Sciatic nerve (tissue), 2 donors: ENCODE measurements around the gene ADIPOQ. TPM values are rescaled to one million over a fixed set of nuclear protein-coding genes. Genes with fewer than 3 reads are reported as not detected.
"Not testable (repeated sequence)": the region's sequence is repeated elsewhere in the genome, so short reads cannot be mapped to it uniquely, and the experiment has no call there.

Source experiments
- ATAC-seq: fragments of 200-7000 bp; cut with Tn5 transposase; one replicate; pipeline ENCODE4 v1.9.1; 2020; ENCODE audit warnings: mild to moderate bottlenecking, moderate library complexity
- DNase-seq: peaks from one replicate; pipeline ENCODE4 v3.0.0-alpha.2; 2020; ENCODE audit warnings: low spot score
- intact Hi-C: fragments of 100-400 bp; cut with DNase I; formaldehyde crosslinking; loops from one replicate; pipeline ENCODE4 v1.14.2; 2022
- total RNA-seq: library from RNA; stranded (reverse); fragmentation: NEBNext Ultra II Directional; extraction: Animal tissue kit (Norgen Biotek cat#: 25700); gene quantifications from one replicate; pipeline ENCODE4 v1.2.1, GENCODE V29; 2021
- donor health status: DM: no; HTN: no; CAD: no.
- donor health status: DM: no; HTN: no; CAD: no.

The ADIPOQ gene
- total RNA-seq, 1 donor from 2014 or later, result 21.0 TPM

GRCh38 chr3:186825294-186825821 is 17.2 kb upstream of the ADIPOQ start:
- peak; percentile 49 for ATAC-seq
- no peak for DNase-seq
- intact Hi-C loops, result no loop called here

DNA sequence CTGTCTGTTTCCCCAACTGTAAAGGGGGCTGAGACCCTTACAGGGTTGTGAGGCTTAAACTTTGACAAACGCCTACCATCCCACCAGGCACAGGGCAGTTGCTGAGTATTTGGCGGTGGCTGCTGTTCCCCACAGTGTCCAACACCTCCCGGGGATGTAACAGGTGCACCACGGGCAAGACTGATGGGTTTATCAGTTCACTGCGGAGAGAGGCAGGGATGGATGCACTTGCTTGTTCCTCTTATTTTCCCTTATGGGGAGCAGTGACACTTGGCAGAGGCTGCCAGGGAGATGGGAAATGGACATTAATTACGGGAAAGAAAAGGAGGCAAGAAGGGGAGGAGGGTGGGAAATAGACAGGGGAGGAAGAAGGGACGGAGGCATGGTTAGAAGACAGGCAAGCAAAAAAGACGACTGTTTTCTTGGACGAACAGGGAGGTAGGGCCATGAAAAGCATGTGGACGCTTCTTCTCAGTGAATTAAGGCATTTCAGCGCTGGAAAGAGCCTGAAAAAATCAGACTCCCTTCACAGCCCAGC is 16.6 kb upstream of the ADIPOQ start:
- DNase-seq (no peak), ATAC-seq (no peak)
- intact Hi-C loops, result no loop called here

- ATAC-seq (peak; percentile 12), DNase-seq (no peak)
- intact Hi-C loops, result no loop called here
These were observed 16.0 kb upstream of the ADIPOQ start for GRCh38 chr3:186826410-186826975.

DNA sequence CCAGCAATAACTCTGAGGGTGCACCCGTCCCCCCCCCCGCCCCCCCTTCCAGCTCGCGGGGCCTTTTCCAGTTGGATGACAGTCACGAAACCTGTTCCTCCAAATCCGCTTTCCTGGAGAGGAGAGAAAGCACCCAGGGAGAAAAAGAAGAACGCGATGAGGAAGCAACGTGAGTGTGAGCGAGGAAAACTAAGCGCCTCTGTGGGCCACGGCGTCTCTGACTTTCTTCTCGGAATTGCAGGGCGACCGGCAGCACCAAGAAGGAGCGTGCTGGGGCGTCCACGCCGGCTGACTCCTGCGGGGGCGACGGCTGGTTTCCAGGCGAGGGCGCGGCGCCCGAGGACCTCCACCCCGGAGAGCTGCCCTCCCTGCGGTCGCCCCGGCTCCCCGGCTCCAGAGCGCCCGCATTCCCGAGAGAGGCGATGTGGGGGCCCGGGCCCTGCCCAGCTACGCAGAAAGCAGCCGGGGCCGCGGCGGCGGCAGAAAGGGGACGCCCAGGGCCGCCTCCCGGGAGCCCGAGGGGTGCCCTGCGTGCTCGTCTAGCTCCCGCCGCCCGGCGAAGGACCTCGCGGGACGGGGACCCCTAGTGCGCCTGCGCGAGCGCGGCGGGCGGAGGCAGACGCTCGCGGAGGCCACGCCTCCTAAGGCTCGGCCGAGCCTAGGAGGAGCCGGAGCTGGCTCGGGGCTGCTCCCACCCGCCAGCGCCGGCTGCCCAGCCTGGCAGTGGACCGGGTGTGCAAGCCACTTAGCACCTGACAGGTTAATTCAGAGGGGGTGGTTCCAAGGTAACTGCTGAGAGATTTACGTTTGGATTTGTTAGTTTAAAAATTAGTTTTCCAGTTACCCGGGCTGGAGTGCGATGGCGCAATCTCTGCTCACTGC is 15.3 kb upstream of the ADIPOQ start:
- ATAC-seq, result peak; percentile 93
- intact Hi-C loops, result no loop called here
- peak; percentile 87 for DNase-seq

- intact Hi-C loops, result no loop called here
- no peak for DNase-seq
- ATAC-seq, result no peak
These were observed 14.2 kb upstream of the ADIPOQ start for GRCh38 chr3:186828340-186828739.

- ATAC-seq (no peak), DNase-seq (no peak)
- intact Hi-C loops, result loop anchor here (2.0 kb wide), 1 partner anchor 71 kb away; no protein-coding TSS in a partner anchor
These were observed 10.7 kb upstream of the ADIPOQ start for GRCh38 chr3:186831798-186832197.

DNA sequence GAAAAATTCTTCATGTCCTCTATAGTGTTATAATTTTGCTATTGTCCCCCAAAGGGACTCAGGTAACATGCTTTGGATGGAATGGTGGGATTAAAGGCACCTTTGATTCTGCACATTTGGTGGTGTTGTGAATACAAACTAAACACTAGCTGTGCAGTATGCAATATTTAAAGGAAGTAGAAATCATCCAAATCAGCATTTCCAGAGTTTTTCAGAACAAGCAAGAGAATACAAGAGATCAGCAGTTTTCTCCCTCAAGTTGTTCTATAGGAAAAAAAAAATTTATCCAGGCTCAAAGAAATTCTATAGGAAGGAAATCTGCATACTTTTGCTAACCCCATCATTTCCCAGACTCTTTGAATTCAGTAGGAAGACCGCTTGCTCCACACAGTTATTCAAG is 10.2 kb upstream of the ADIPOQ start:
- DNase-seq, result no peak
- no peak for ATAC-seq
- intact Hi-C loops, result no loop called here

GRCh38 chr3:186839874-186840641 is 2.5 kb upstream of the ADIPOQ start:
- peak; percentile 64 for ATAC-seq
- intact Hi-C loops, result loop anchor here (10.0 kb wide), 1 partner anchor 325 kb away; no protein-coding TSS in a partner anchor

DNA sequence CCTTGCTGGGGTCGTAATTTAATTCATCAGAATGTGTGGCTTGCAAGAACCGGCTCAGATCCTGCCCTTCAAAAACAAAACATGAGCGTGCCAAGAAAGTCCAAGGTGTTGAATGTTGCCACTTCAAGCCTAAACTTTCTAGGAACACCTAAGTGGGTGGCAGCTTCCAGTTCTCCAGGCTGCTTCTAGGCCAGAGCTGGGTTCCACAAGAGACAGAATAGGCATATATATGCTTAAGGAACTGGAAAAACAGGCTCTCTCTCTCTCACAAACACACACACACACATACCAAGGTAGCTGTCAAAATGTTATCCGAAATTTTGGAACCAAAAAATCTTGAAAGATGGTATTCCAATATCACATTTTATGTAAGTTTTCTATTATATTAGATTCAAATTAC is 890 bp upstream of the ADIPOQ start:
- ATAC-seq (no peak), DNase-seq (no peak)
- intact Hi-C loops, result loop anchor here (10.0 kb wide), 1 partner anchor 323 kb away; no protein-coding TSS in a partner anchor

More at GRCh38 chr3:186839874-186840641, 2.5 kb upstream of the ADIPOQ start:
- DNase-seq, result no peak

GRCh38 chr3:186843039-186843432 is 526 bp downstream of the ADIPOQ start:
- no peak for ATAC-seq
- no peak for DNase-seq
- intact Hi-C loops, result loop anchor here (10.0 kb wide), 1 partner anchor 322 kb away; no protein-coding TSS in a partner anchor

DNA sequence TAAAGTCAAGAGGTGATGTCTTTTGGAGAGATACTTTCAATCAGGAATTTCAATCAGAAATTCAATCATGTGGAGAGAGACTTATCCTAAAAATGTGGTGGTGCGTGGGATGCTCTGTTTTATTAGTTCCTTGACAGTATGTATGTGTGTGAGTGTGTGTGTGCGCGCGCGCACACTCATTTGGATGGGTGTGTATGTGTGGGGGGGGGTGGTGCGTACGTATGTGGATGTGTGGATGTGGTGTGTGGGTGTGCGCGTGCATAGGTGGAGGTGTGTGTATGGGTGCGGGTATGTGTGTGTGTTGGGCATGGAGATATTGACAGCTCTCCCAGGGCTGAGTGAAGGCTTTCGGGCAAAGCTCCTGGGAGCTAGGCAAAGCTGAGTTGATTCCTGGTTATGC is 2.4 kb downstream of the ADIPOQ start:
- intact Hi-C loops, result loop anchor here (10.0 kb wide), 1 partner anchor 320 kb away; no protein-coding TSS in a partner anchor
- no peak for ATAC-seq

DNA sequence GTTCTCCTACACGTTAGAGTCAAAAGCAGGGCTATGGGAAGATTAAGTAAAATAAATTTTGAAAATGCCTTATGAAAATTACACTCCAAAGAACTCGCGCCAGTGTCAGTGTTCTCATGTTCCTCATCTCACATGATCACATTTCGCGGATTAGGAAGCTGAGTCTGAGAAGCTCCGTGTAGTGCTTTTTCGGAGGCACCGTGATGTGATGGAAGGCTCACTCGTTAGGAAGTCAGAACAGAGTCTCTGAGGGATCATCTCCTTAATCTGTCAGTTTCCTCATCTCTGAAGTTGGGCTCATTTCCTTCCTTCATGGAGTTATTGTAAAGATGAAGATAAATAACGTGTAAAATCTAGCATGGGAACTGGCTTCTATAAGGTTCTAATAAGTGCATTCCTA is 3.2 kb downstream of the ADIPOQ start:
- DNase-seq (no peak), ATAC-seq (no peak)
- intact Hi-C loops, result loop anchor here (10.0 kb wide), 1 partner anchor 319 kb away; no protein-coding TSS in a partner anchor

More for the DNA sequence above, 2.4 kb downstream of the ADIPOQ start:
- DNase-seq, result no peak

- intact Hi-C loops, result loop anchor here (10.0 kb wide), 1 partner anchor 317 kb away; no protein-coding TSS in a partner anchor
- DNase-seq, result no peak
- no peak for ATAC-seq
These were observed 4.9 kb downstream of the ADIPOQ start for GRCh38 chr3:186847437-186847836.

GRCh38 chr3:186849374-186849975 is 7.0 kb downstream of the ADIPOQ start:
- ATAC-seq (no peak), DNase-seq (no peak)
- intact Hi-C loops, result loop anchor here (10.0 kb wide), 1 partner anchor 315 kb away; no protein-coding TSS in a partner anchor

- ATAC-seq, intact Hi-C loops, DNase-seq: not testable (repeated sequence)
These were observed 9.3 kb downstream of the ADIPOQ start for GRCh38 chr3:186851835-186852234.

GRCh38 chr3:186852994-186853393 is 10.5 kb downstream of the ADIPOQ start:
- DNase-seq, result no peak
- intact Hi-C loops, result no loop called here
- ATAC-seq, result no peak

- no peak for ATAC-seq
- no peak for DNase-seq
- intact Hi-C loops, result no loop called here
These were observed 11.6 kb downstream of the ADIPOQ start for GRCh38 chr3:186854146-186854545.

- ATAC-seq, result no peak
- no peak for DNase-seq
- intact Hi-C loops, result no loop called here
These were observed 12.4 kb downstream of the ADIPOQ start for GRCh38 chr3:186854954-186855353.
